Measurements from ENCODE around the gene NME7.
"Not testable (repeated sequence)": the region's sequence is repeated elsewhere in the genome, so short reads cannot be mapped to it uniquely, and the experiment has no call there.

Gene NME7

DNA sequence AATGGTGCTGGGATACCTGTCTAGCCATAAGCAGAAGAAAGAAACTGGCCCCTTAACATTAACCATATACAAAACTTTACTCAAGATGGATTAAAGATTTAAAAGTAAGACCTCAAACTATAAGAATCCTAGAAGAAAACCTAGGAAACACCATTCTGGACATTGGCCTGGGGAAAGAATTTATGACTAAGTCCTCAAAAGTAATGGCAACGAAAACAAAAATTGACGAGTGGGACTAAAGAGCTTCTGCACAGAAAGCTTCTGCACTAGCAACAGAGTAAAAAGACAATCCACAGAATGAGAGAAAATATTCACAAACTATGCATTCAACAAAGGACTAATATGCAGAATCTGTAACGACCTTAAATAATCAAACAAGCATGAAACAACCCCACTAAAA, 66.7 kb downstream of the NME7 start:
- no peak for DNase-seq

DNA sequence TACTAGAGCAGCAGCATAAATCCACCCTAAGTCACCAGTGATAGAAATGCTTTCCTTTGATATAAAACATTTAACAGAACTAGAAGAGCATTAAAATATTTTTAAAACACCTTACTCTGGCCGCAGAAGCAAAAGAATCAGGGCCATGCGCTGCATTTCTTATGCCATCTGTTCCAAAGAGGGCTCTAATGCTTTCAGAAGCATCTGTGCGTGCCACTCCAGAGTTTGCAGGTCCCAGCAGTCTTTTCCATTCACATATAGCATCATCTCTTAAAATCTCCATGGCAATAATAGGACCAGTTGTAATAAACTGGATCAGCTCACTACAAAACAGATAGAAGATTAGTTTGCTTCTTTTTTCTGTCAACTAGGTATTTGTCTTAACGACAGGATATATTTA, 69.2 kb downstream of the NME7 start:
- no peak for DNase-seq

DNA sequence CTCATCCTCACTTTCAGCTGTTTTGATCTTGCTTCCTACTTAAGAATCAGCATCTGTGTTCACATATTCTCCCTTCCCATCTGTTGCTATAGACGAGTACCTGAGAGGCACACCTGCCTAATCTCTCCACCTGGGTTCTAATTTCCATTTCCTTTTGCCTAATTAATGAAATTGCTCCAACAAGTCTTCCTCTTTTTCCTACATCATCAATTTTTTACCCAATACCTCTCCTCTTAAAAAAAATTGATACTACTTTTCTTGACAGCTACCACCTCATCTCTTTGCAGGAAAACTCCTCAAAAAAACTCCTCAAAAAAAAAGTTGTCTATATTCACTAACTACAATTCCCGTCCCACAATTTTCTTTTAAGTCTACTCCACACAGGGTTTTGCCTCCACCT, 71.8 kb downstream of the NME7 start:
- no peak for DNase-seq

DNA sequence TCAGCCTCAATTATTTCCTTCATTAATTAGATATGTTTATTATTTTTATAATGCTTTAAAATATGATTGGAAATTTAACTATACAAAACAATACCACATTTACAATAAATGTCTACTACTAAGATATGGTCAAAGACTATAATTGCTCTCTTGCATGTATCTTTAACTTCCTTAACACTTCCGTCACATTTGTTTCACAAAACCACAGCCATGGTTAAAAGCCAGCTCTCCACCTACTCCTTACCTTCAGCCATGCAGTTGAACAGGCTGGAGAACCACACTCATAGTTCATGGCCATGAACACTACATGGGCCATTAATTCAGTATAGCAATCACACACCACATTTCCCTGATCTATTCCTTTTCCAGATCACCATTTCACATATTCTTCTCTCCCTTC, 72.2 kb downstream of the NME7 start:
- no peak for DNase-seq

DNA sequence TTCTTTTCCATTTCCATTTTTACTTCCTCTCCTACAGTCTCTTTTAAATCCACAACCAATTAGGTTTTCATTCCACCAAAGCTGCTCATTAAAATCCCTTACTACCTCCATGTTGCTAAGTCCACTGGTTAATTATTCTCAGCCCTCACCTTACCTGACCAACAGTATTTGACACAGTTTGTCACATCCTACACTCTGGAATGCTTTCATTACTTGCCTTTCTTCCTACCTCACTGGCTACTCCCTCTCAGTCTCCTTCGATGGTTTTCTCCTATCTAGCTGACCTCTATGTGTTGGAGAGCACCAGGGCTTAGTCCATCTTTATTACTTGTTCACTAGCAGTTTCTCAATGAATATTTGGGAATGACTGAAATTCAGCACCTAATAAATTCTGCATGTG, 78.6 kb downstream of the NME7 start:
- no peak for DNase-seq

DNA sequence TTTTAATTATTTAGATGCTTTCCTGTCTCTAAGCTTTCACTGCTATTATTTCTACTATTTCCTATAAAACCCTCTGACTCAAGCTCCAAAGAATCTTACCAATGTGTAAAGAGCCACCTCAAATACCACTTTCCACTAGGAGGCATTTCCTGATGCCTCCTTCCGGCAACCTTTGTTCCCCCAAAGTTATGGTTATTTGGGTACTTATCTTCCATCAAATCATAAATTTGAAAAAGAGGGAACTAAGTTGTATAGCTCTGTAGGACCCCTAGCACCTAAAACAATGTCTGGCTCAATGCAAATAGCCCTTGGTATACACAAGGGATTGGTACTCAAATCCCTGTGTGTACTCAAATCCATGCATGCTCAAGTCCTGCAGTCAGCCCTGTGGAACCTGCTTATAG, 79.6 kb downstream of the NME7 start:
- DNase-seq = no peak

DNA sequence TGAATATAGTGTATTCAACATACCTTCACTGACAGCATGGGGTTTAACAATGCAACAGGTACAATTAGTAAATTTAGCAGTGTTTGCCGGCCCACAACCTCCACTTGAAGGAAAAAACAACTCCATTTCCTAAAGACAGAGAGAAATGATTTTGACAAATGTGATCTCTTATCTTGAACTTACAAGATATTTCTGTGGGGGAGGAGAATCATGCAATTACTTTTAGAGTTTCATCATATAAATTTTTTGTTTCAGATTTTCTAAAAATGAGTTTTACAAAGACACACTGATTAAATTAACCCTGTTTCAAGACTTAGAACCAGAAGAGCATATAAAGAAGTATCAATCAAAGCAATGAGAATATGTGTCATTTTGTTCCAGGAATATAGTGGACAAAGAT, 80.3 kb downstream of the NME7 start:
- DNase-seq = no peak

DNA sequence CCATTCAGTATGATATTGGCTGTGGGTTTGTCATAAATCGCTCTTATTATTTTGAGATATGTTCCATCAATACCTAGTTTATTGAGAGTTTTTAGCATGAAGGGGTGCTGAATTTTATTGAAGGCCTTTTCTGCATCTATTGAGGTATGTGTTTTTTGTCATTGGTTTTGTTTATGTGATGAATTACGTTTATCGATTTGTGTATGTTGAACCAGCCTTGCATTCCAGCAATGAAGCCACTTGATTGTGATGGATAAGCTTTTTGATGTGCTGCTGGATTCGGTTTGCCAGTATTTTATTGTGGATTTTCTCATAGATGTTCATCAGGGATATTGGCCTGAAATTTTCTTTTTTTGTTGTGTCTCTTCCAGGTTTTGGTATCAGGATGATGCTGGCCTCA, 86.0 kb downstream of the NME7 start:
- not testable (repeated sequence) for DNase-seq

DNA sequence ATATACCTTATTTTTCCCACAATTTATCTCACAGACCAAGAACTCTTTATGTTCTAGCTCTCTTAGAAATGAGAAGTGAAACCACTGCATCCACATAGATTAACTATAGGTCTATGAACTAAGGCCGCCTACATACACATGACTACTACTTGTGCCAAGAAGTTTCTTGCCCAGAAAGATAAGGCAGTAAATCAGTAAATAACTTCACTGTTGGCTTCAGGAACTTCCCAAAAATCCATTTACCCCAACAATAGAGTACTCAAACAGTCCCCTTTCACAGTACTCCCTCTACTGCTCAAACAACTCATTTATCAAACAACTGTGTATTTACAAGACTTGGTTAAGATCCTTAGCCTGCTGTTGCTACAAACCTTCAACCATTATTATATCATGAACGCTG, 96.5 kb downstream of the NME7 start:
- DNase-seq = no peak

DNA sequence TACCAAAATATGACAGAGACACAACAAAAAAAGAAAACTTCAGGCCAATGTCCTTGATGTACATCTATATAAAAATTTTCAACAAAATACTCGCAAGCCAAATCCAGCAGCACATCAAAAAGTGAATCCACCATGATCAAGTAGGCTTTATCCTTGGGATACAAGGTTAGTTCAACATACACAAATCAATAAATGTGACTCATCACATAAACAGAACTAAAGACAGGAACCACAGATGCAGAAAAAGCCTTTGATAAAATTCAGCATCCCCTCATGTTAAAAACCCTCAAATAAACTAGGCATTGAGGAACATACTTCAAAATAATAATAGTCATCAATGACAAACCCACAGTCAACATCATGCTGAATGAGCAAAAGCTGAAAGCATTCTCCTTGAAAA, 101.5 kb downstream of the NME7 start:
- no peak for DNase-seq

DNA sequence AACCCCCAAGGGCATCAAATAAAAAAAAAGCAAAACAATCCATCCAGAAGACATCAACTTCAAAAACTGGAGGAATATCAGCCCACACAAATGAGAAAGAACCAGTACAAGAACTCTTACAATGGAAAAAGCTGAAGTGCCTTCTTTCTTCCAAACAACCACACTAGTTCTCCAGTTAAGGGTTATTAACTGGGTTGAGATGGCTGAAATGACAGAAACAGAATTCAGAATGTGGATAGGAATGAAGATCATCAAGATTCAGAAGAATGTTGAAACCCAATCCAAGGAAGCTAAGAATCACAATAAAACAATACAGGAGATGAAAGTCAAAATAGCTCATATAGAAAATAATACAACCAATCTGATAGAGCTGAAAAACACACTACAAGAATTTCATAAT, 104.5 kb downstream of the NME7 start:
- no peak for DNase-seq

DNA sequence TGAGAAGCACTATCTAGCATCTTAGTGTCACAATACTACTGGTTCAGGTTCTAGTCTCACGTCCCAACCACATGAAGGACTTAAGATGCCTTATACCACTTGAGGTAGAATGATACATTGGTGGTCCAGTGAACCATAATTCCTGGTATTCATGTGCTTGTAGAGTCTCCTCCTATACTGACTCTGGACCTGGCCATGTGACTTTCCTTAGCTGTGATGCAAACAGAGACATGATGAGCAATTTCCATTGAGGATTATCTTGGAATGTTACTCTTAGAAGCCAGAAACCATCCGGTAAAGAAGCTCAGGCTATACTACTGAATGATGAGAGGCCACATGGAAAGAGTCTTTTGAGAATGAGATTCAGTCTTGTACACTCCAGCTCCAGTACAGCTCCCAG, 105.7 kb downstream of the NME7 start:
- DNase-seq = no peak

DNA sequence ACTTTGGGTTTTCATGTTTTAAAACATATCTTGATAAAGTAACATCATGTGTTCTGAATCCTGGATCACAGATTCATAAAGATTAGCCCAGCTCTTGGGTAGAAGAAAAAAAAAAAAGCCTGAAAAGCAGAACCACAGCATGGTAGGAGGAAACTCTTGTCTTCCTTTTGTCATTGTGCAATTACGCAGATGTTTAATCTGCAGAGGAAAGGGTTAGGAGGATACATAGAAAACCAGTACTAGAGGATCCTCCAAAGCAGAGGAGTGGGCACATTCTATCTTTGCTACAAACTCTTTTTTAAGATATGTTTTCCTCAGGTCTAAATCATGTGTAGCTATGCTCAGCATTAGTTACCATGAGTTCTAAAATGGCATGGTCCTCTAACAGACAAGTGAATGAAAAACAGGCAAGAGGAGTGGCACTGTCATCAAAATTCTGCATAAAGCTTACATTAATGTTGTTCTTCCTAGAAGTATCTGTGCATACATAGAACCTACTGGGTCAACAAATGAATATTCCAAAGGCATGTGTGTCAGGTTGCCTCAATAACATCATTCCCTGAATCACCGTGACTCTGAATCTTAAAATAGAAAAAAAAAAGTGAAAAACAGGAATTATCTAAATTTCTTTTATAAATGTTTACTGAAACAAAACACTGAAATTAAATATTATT, 107.0 kb downstream of the NME7 start:
- no peak for DNase-seq

DNA sequence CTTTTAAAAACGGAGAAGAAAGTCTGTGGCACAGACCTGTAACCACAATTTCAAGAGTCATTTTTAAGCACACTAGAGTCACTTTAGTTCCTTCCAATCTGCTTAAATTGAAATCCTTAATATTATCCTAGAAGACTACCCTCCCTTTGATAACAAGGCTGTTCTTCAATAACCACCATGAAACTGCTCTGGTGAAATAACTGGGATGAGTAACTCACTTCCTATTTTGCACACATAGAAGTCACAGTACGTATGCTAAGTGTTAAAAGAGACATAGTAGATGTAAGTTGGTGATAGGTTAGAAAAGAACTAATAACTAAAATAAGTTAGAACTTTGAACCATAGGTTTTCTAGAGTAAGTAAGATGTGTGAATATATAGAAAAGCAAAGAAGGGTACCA, 107.8 kb downstream of the NME7 start:
- DNase-seq = no peak

DNA sequence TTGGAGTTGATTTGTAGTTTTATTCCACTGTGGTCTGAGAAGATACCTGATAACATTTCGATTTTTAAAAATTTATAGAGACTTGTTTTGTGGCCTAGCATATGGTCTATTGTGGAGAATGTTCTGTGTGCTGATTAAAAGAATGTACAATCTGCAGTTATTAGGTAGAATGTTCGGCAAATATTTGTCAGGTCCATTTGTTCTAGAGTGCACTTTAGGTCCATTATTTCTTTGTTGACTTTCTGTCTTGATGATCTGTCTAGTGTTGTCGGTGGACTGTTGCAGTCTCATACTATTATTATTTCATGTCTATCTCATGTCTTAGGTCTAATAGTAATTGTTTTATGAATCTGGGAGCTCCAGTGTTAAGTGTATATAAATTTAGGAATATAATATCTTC, 116.8 kb downstream of the NME7 start:
- DNase-seq = no peak

DNA sequence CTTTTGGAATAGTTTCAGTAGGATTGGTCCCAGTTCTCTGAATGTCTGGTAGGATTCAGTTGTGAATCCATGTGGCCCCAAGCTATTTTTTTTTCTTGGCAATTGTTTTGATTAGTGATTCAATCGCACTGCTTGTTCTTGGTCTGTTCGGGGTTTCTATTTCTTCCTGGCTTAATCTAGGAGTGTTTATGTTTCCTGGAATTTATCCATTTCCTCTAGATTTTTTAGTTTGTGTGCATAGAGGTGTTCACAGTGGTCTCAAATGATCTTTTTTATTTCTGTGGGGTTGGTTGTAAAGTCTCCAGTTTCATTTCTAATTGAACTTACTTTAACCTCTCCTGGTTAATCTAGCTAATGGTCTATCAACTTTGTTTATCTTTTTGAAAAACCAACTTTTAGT, 117.6 kb downstream of the NME7 start:
- no peak for DNase-seq

DNA sequence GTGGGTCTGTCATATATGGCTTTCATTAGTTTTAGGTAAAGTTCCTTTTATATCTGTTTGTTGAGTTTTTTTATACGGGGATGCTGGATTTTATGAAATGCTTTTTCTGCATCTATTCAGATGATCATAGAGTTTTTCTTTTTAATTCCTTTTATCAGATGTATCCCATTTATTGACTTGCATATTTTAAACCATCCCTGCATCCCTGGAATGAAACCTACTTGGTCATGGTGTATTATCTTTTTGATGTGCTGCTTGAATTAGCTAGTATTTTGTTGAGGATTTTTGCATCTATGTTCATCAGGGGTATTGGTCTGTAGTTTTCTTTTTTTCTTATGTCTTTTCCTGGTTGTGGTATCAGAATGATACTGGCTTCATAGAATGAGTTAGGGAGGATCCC, 118.0 kb downstream of the NME7 start:
- DNase-seq = no peak

DNA sequence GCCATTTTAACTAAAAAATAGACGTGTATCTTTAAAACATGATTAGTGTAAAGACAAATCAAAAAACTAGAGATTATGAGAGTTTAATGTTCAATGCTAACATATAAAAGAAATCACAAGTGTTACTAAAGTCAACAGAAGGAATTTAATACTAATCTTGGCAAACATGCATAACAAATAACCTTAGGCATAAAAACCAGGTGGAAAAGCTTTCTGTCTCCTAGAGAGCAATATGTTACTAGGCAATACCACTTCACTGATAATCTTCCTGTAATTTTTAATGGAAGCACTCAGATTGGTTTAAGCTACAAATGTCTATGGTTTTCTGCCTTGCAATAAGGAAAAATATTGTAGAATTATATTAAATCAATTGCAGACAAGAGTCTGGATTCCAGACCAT, 121.9 kb downstream of the NME7 start:
- DNase-seq = no peak

DNA sequence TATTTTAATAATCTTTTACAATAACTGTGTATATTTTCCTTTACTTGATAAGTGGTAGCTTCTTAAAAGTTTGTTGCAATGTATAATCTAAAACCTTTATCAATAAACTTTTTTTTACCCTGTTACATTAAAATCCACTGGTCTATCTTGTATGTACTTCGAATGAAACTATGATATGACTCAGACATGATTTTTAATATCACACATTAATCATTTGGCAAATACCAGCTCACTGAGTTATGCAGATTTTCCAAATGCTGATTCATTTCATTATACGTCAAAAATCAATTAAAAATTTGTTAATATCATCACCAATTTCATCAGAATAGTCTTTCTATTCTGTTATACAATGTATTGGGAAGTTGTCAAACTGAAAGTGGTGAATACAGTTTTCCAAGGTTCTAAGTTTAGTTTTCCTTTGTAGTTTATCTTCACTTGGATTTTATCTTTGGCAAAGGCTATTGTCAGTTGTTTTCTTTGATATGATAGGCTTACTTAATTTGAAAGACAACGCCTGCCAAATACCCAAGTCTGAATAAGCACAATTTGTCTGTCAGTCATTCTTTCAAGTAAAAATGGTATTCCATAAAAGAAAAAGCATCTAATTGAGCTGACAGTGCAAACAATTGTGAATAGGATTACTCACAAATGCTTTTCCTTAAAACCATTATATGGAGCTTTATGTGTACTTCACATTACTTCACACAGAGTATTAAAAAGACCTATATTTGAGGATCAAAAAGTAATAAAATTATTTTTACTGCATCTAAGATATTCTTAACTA, 127.0 kb downstream of the NME7 start:
- DNase-seq = no peak

DNA sequence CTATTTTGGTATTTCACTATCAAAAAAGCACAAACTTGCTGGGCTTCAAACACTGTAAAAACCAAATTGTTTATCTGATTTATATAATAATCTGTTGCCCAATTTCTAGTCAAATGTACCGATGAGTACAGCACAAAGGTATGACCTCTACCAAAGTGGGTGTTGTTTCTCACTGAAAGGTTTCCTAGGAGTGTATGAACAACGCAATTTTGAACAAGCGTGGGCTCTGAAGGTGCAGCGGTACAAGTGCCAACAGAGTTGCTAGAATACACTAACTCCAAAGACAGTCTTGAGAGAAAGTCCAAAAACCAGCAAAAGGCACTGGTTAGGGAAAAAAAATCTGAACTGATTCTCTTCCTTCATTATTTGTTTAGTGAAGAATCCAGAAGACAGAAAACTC, 130.7 kb downstream of the NME7 start:
- no peak for DNase-seq

DNA sequence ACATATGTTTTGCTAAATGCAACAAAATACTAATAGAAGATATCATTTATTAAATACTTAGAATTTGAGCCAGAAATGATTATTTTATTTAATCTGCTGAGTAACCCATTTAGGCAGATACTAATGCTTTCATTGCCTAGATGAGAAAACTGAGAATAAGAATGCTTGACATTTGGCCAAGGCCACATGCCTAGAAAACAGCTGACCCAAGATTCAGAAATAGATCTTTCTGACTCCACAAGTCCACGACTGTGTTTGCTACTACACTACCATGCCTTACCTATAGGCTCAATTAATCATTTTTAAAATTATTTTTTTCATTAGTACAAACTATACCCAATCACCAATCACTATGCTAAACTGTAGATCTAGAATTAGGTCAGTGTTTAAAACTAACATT, 131.5 kb downstream of the NME7 start:
- DNase-seq = no peak

DNA sequence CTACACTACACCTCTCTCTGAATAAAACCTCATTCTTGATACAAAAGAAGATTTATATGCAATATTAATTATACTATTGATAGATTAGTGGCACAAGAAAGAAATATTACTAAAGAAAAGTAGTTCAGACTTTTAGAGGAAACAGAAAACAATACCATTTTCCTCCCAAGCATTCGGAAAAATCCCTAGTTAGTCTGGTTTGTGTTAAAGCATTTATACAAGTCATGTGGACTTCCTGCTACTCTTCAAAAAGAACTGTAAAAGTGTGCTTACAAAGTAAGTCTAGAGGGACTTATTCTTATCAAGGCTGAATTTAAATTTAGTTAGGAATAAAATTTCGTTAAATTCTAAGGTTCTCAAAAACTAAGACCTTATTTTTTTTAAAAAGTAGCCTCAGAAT, 132.0 kb downstream of the NME7 start:
- DNase-seq = no peak

DNA sequence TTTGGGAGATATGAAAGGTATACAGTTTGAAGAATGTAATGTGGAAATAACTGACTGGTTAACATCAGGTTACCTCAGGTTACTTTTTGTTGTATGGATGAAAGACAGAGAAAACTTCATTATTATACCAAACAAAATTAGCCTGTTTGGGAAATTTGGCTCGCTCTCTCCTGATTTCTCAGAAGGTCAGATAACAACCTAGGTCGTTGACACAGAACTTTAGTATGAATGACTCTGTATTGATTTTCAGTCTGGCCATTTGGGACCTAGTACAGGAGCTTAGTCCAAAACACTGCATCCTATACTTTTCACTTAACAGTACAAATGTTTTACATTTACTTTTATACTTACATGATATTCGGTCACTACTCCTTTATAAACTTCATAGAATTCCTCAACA, 132.8 kb downstream of the NME7 start:
- no peak for DNase-seq

DNA sequence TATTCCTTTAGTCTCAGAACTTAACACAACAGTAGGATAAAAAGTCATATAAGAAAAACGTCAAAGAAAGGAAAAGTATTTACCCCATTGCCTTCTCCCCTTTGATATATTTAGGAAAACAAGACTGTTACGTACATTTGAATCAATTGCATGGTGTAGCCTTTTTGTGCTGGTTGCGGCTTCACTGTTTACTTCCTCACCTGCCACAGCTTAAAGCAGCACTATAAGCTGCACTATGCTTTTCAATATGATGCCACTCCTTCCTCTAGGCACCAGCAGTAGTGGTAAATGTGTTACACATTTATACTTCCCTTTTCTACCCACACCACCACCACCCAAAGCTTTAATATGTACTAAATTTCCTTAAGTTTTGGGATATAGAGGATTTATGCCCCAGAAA, 150.0 kb downstream of the NME7 start:
- DNase-seq = no peak

DNA sequence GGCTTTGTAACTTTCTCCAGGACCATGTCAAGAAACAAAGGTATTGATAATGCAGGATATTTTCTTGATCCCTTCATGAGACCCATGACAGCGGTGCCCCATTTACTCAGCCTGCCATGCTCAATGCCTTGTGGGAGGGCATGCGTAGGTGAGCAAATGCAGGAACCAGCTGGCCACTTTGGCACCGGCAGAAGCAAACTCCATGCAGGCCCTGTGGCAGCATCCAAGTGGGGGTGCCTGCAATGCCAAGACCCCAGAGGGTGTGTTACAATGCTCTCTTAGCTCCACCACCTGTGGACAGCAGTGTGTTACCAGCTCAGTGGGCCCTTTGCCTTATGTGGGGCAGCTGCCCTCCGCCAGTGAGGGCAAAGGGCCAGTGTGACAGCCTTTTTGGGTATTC, 153.0 kb downstream of the NME7 start:
- DNase-seq = no peak

Measured in amniotic stem cell (primary cell).